Daoy (cell line): ENCODE results near the gene SEMA4G. TPM values are rescaled to one million over a fixed set of nuclear protein-coding genes. Genes with fewer than 3 reads are reported as not detected.
"Not testable (repeated sequence)": the region's sequence is repeated elsewhere in the genome, so short reads cannot be mapped to it uniquely, and the experiment has no call there.

ENCODE experiments used
- DNase-seq: peaks from one replicate; pipeline ENCODE4 v3.0.0-alpha.2; 2015; ENCODE audit warnings: low read depth
- total RNA-seq: library from RNA; depleted of rRNA; stranded (reverse); fragments of >200 nt; shearing (Covaris generic); gene quantifications from 2 replicates; pipeline ENCODE4 v1.2.3, GENCODE V29; 2014

The SEMA4G gene
- total RNA-seq, 1 experiment from 2014 or later = 0.69 TPM

- no peak for DNase-seq
These were observed 991 bp downstream of the SEMA4G start for GRCh38 chr10:100970076-100970913.

DNA sequence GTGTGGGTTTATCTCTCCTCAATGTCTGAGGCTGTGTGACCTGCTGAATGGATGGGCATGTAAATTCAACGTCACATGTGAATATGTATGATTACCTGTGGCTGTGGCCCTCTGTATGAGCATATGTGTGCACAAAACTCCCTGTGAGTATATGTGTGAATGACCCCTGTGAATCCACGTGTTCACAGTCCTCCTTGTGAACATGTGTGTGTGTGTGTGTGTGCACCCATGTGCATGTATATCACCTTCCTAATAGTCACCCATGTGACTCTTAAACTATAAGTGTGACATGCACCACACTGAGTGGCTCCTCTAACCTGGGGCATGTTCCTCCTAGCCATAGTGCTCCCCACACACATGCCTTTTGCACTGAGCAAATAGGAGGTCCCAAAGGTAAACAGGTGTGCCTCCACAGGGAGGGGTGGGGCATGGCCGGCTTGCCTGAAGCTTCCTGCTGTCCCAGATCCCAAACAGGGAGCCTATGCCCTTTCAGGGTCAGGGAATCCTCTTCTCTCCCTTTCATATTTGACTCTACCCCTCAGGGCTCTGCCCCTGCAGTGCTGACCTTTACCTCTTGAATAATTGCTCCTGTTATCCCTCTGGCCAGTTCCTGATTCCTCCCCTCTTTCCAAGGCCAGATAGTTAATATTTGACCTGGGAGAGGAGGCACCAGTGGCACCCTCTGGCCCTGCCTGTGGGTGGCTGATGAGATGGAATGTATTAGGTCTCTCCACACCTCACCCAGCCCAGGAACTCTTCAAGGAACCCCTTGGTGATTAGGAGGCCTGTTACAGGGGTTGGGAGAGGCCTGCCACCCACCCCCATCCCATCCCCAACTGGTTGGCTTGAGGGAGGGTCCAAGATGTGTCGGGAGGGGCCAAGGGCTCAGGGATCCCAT, 1.9 kb downstream of the SEMA4G start:
- DNase-seq = no peak

- no peak for DNase-seq
These were observed 3.0 kb downstream of the SEMA4G start for GRCh38 chr10:100972115-100972903.

- DNase-seq = no peak
These were observed 3.7 kb downstream of the SEMA4G start for GRCh38 chr10:100972904-100973535.

- not testable (repeated sequence) for DNase-seq
These were observed 6.1 kb downstream of the SEMA4G start for GRCh38 chr10:100975397-100975796.

- no peak for DNase-seq
These were observed 7.6 kb downstream of the SEMA4G start for GRCh38 chr10:100976906-100977305.

GRCh38 chr10:100977436-100977835, 8.1 kb downstream of the SEMA4G start:
- no peak for DNase-seq

- DNase-seq = no peak
These were observed 9.0 kb downstream of the SEMA4G start for GRCh38 chr10:100978121-100978900.

GRCh38 chr10:100978901-100979195, 9.5 kb downstream of the SEMA4G start:
- no peak for DNase-seq

GRCh38 chr10:100979791-100980272, 10.5 kb downstream of the SEMA4G start:
- no peak for DNase-seq

GRCh38 chr10:100980311-100980710, 11.0 kb downstream of the SEMA4G start:
- DNase-seq = no peak

- no peak for DNase-seq
These were observed 11.4 kb downstream of the SEMA4G start for GRCh38 chr10:100980711-100981110.

GRCh38 chr10:100981178-100981772, 12.0 kb downstream of the SEMA4G start:
- DNase-seq = no peak

DNA sequence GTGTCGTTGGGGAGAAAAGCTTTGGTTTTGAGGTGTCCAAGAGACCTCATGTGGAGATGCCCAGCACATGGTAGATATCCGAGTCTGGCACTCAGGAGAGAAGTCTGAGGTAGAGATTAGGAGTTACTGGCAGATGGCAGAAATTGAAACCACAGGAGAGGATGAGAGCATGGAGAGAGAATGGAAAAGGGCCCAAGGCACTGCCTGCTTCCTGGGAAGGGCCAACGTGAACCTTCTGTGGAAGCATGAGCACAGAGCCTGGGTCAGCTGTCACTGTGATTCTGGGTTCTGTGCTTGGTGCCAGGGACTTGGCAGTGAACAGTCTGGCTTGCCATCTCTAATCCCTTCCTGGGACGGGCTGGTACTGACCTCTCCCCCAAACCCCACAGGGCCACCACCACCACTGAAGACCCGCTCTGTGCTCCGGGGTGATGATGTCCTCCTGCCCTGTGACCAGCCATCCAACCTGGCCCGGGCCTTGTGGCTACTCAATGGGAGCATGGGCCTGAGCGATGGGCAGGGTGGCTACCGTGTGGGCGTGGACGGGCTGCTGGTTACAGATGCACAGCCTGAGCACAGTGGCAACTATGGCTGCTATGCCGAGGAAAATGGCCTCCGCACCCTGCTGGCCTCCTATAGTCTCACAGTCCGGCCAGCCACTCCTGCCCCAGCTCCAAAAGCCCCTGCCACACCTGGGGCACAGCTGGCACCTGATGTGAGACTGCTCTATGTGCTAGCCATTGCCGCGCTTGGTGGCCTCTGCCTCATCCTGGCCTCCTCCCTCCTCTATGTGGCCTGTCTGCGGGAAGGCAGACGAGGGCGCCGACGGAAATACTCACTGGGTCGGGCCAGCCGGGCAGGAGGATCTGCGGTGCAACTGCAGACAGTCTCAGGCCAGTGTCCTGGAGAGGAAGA, 13.9 kb downstream of the SEMA4G start:
- no peak for DNase-seq

- DNase-seq = no peak
These were observed 14.8 kb downstream of the SEMA4G start for GRCh38 chr10:100983868-100984671.

GRCh38 chr10:100984672-100985177, 15.4 kb downstream of the SEMA4G start:
- DNase-seq = no peak

GRCh38 chr10:100985336-100985735, 16.0 kb downstream of the SEMA4G start:
- DNase-seq = no peak

DNA sequence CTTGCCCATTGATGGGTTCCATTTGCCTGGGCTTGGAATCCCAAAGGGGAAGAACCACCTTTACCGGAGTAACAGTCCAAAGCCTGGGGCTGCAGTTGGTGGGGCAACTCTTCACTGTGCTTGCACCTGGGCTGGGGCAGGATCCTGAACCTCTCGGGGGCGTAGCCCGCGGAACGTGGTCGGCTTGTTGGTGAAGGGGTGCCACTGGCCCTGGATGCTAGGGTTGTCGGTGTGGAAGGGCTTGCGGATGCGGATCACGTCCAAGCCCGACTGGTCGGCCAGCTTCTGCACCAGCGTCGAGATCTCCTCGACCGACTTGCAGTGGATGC, 17.3 kb downstream of the SEMA4G start:
- DNase-seq = no peak
